CD14-positive monocyte (primary cell): Measurements from ENCODE around the gene FRAS1. TPM values are rescaled to one million over a fixed set of nuclear protein-coding genes. Genes with fewer than 3 reads are reported as not detected.

ENCODE experiments used
- DNase-seq, 3 donors: peaks; one replicate each; pipeline ENCODE4 v3.0.0-alpha.2; 2011 to 2022
- H2AFZ ChIP-seq: 2 replicates; pipeline ENCODE4 v1.6.0; 2012; ENCODE audit warnings: mild to moderate bottlenecking, low read depth, low read length, inconsistent platforms; ENCODE audit not compliant: insufficient read depth, poor library complexity, severe bottlenecking
- H3K27ac ChIP-seq, 2 donors: 1 replicate in 1 of 2; 2 replicates in 1 of 2; pipeline ENCODE4 v1.5.1; 2012 to 2013; ENCODE audit warnings: low read length in 2 of 2, control low read depth in 1 of 2, inconsistent platforms in 1 of 2, low read depth in 1 of 2, mild to moderate bottlenecking in 1 of 2
- H3K27me3 ChIP-seq, 2 donors: one replicate each; pipeline versions ENCODE4 v1.6.0 to v1.6.1; 2011 to 2013; ENCODE audit warnings: low read length in 2 of 2; ENCODE audit not compliant: control insufficient read depth in 2 of 2, insufficient read depth in 2 of 2
- H3K36me3 ChIP-seq, 2 donors: replicated peaks in 1 of 2; 1 replicate in 1 of 2; 2 replicates in 1 of 2; pipeline versions ENCODE4 v1.5.1 to v1.6.1; 2012 to 2013; ENCODE audit warnings: low read length in 2 of 2, control low read depth in 1 of 2, inconsistent platforms in 1 of 2, mild to moderate bottlenecking in 1 of 2; ENCODE audit not compliant: insufficient read depth in 2 of 2, control insufficient read depth in 1 of 2
- H3K4me1 ChIP-seq, 2 donors: 1 replicate in 1 of 2; 2 replicates in 1 of 2; pipeline versions ENCODE4 v1.5.1 to v1.6.1; 2012 to 2013; ENCODE audit warnings: low read length in 2 of 2, control low read depth in 1 of 2, inconsistent platforms in 1 of 2, mild to moderate bottlenecking in 1 of 2, moderate library complexity in 1 of 2; ENCODE audit not compliant: insufficient read depth in 2 of 2, control insufficient read depth in 1 of 2
- H3K4me2 ChIP-seq: replicated peaks from 2 replicates; pipeline ENCODE3; 2012; ENCODE audit warnings: low read length, moderate library complexity, mild to moderate bottlenecking; ENCODE audit not compliant: poor library complexity, severe bottlenecking; ENCODE audit errors: extremely low read depth
- H3K4me3 ChIP-seq, 3 experiments: fragments of 200-600 bp in 1 of 3; sonication (generic) in 1 of 3; replicated peaks in 1 of 3; 1 replicate in 2 of 3; 2 replicates in 1 of 3; pipeline ENCODE4 v1.5.1; 2011 to 2013; ENCODE audit warnings: low read length in 3 of 3, mild to moderate bottlenecking in 3 of 3, control low read depth in 2 of 3, low read depth in 2 of 3, inconsistent platforms in 1 of 3, moderate library complexity in 1 of 3
- H3K79me2 ChIP-seq: 2 replicates; pipeline ENCODE4 v1.6.0; 2012; ENCODE audit warnings: mild to moderate bottlenecking, control low read depth, inconsistent platforms, low read length, moderate library complexity; ENCODE audit not compliant: insufficient read depth
- H3K9ac ChIP-seq: 2 replicates; pipeline ENCODE4 v1.6.0; 2017; ENCODE audit warnings: low read length, mild to moderate bottlenecking; ENCODE audit not compliant: insufficient read depth, poor library complexity, severe bottlenecking
- H3K9me3 ChIP-seq, 2 donors: replicated peaks in 1 of 2; 1 replicate in 1 of 2; 2 replicates in 1 of 2; pipeline versions ENCODE4 v1.5.1 to v1.6.1; 2012 to 2013; ENCODE audit warnings: low read length in 2 of 2, control low read depth in 1 of 2; ENCODE audit not compliant: control insufficient read depth in 1 of 2, insufficient read depth in 1 of 2
- H4K20me1 ChIP-seq: 2 replicates; pipeline ENCODE4 v1.6.0; 2012; ENCODE audit warnings: mild to moderate bottlenecking, low read length, control low read depth, moderate library complexity; ENCODE audit not compliant: insufficient read depth
- H3K27ac Mint-ChIP-seq, 7 donors: one replicate each; pipeline ENCODE4 v1.8.0; 2020; ENCODE audit warnings: mild to moderate bottlenecking in 7 of 7, mixed read lengths in 7 of 7, moderate library complexity in 6 of 7, inconsistent platforms in 2 of 7
- H3K27me3 Mint-ChIP-seq, 3 donors: one replicate each; pipeline ENCODE4 v1.8.0; 2021 to 2022; ENCODE audit warnings: low read depth in 3 of 3, mild to moderate bottlenecking in 3 of 3, mixed read lengths in 3 of 3, moderate library complexity in 3 of 3, inconsistent platforms in 1 of 3
- H3K36me3 Mint-ChIP-seq, 2 donors: one replicate each; pipeline ENCODE4 v1.8.0; 2020; ENCODE audit warnings: mixed read lengths in 2 of 2, inconsistent platforms in 1 of 2, mild to moderate bottlenecking in 1 of 2
- H3K4me1 Mint-ChIP-seq: one replicate; pipeline ENCODE4 v1.8.0; 2020; ENCODE audit warnings: mild to moderate bottlenecking, mixed read lengths
- H3K4me3 Mint-ChIP-seq, 2 donors: one replicate each; pipeline ENCODE4 v1.8.0; 2020; ENCODE audit warnings: mild to moderate bottlenecking in 2 of 2, mixed read lengths in 2 of 2, moderate library complexity in 1 of 2
- H3K9me3 Mint-ChIP-seq, 7 donors: one replicate each; pipeline ENCODE4 v1.8.0; 2020 to 2022; ENCODE audit warnings: mixed read lengths in 7 of 7, mild to moderate bottlenecking in 6 of 7, moderate library complexity in 6 of 7, inconsistent platforms in 2 of 7
- WGBS: methylation state at CpG from one replicate; pipeline ENCODE4 v1.1.5; 2013; ENCODE audit warnings: missing lambda C conversion rate; ENCODE audit not compliant: insufficient coverage; 5-methylcytosine and 5-hydroxymethylcytosine counted together
- intact Hi-C, 2 donors: fragments of 100-400 bp; cut with micrococcal nuclease; formaldehyde crosslinking; loops; one replicate each; pipeline versions ENCODE4 v1.15.0 to v1.15.1; 2023
- polyA plus RNA-seq, 3 donors: library from polyadenylated mRNA; depleted of rRNA in 1 of 3; unstranded in 2 of 3; stranded (reverse) in 1 of 3; fragments of 300-500 nt in 2 of 3; fragments of >200 nt in 1 of 3; fragmentation: Illumina TruSeq in 2 of 3; gene quantifications; 1 replicate in 2 of 3; 2 replicates in 1 of 3; pipeline ENCODE4 v1.2.3, GENCODE V29; 2012 to 2021
- TF ChIP-seq, protein P1 (sequence below): fragments of 200-600 bp; IDR thresholded peaks from one replicate; pipeline ENCODE4 v1.8.0; 2022; ENCODE audit warnings: antibody characterized with exemption, mild to moderate bottlenecking

The FRAS1 gene
- polyA plus RNA-seq, 3 donors, result not detected

DNA sequence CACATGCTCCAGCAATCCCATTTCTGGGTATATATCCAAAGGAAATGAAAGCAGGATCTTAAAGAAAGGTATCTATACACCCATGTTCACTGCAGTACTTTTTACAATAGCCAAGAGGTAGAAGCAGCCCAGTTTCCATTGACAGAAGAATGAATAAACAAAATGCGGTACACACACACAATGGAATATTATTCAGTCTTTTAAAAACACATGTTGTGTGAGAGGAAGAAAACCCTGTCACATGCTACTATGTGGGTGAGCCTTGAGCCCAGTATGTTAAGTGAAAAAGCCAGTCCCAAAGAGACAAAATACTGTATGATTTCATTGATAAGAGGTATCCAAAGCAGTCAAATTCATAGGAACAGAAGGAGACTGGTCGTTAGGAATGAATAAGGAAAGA, 500.7 kb downstream of the FRAS1 start:
- DNase-seq, result no peak
- H3K27me3 Mint-ChIP-seq, result peaks cover 0 to 2% (median 2%) of the 10 kb centered on the region in 3 donors
- Histone ChIP-seq H3K4me1 (peaks cover 7% of the 10 kb centered on the region in 2 donors), H3K27ac (no peak overlapping the region), H3K4me3 (no peak overlapping the region), H3K9ac (no peak overlapping the region), H3K27me3 (no peaks in the 10 kb centered on the region), H4K20me1 (no peaks in the 10 kb centered on the region), H3K36me3 (no peaks in the 10 kb centered on the region), H3K79me2 (no peaks in the 10 kb centered on the region), H2AFZ (no peak overlapping the region), H3K4me2 (no peak overlapping the region), H3K9me3 (no peaks in the 10 kb centered on the region)
- no peak overlapping the region for H3K27ac Mint-ChIP-seq
- peaks cover 0 to 2% (median 0%) of the 10 kb centered on the region in 7 donors for H3K9me3 Mint-ChIP-seq
- TF ChIP-seq, protein P1, sequence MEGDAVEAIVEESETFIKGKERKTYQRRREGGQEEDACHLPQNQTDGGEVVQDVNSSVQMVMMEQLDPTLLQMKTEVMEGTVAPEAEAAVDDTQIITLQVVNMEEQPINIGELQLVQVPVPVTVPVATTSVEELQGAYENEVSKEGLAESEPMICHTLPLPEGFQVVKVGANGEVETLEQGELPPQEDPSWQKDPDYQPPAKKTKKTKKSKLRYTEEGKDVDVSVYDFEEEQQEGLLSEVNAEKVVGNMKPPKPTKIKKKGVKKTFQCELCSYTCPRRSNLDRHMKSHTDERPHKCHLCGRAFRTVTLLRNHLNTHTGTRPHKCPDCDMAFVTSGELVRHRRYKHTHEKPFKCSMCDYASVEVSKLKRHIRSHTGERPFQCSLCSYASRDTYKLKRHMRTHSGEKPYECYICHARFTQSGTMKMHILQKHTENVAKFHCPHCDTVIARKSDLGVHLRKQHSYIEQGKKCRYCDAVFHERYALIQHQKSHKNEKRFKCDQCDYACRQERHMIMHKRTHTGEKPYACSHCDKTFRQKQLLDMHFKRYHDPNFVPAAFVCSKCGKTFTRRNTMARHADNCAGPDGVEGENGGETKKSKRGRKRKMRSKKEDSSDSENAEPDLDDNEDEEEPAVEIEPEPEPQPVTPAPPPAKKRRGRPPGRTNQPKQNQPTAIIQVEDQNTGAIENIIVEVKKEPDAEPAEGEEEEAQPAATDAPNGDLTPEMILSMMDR, result no peak
- peaks cover 7% of the 10 kb centered on the region for H3K4me1 Mint-ChIP-seq
- no CpG with 5 or more reads among the region's 2 CpGs for WGBS
- no peak overlapping the region for H3K4me3 Mint-ChIP-seq
- H3K36me3 Mint-ChIP-seq, result no peaks in the 10 kb centered on the region
- intact Hi-C loops, result no loop called here

DNA sequence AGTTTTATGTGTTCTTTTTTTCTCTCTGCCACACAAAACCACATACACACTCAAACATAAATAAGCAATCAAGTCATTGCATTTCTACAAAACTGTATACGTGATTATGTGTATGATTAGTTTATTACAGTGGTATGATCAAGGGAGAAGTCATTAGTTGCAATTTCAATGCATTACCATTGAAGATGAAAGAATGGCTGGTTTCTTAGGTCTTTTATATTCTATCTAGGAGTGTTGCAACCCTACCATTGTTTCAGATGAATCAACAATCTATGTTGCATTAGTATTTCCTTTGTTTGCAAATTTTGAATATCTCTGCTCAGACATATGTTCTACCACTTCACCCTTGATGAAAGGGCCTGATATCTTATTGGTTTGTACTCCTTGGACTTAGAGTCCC, 501.3 kb downstream of the FRAS1 start:
- Mint-ChIP-seq H3K4me1 (peaks cover under 1% of the 10 kb centered on the region), H3K36me3 (no peaks in the 10 kb centered on the region), H3K9me3 (peaks cover 0 to 2% (median 0%) of the 10 kb centered on the region in 7 donors), H3K27ac (no peak overlapping the region), H3K27me3 (peaks cover 0 to 2% (median 2%) of the 10 kb centered on the region in 3 donors), H3K4me3 (no peak overlapping the region)
- TF ChIP-seq, protein P1, result no peak
- no peak overlapping the region for H3K27ac ChIP-seq
- H4K20me1 ChIP-seq, result no peaks in the 10 kb centered on the region
- no peak overlapping the region for H3K9ac ChIP-seq
- no peak overlapping the region for H2AFZ ChIP-seq
- no peak overlapping the region for H3K4me3 ChIP-seq
- intact Hi-C loops, result no loop called here
- H3K27me3 ChIP-seq, result no peaks in the 10 kb centered on the region
- no peaks in the 10 kb centered on the region for H3K79me2 ChIP-seq
- no peaks in the 10 kb centered on the region for H3K9me3 ChIP-seq
- DNase-seq, result no peak
- WGBS, result no CpG with 5 or more reads among the region's 1 CpG
- H3K4me2 ChIP-seq, result no peak overlapping the region
- H3K36me3 ChIP-seq, result no peaks in the 10 kb centered on the region
- peaks cover under 1 to 1% of the 10 kb centered on the region in 2 donors for H3K4me1 ChIP-seq
